Measurements from ENCODE around the gene ZNF595. TPM values are rescaled to one million over a fixed set of nuclear protein-coding genes. Genes with fewer than 3 reads are reported as not detected.

Gene ZNF595
- total RNA-seq, 2 experiments from 2014 or later, result 1.6 to 1.9 TPM

- DNase-seq (ENCODE audit: low spot score), result no peak
- CTCF ChIA-PET (ENCODE audit: unreplicated experiment), result no interaction called here
- Histone ChIP-seq H4K20me1 (ENCODE audit: insufficient read depth, low read length) (no peaks in the 10 kb centered on the region), H3K4me3 (ENCODE audit: low read depth, low read length, poor library complexity, severe bottlenecking) (no peak overlapping the region), H3K79me2 (ENCODE audit: insufficient read depth, low read depth, low read length) (no peaks in the 10 kb centered on the region), H3K36me3 (ENCODE audit: insufficient read depth, low read length) (no peaks in the 10 kb centered on the region), H3K9me3 (ENCODE audit: low read length) (no peaks in the 10 kb centered on the region), H3K9me2 (ENCODE audit: insufficient read depth, low read length) (no peaks in the 10 kb centered on the region), H3K27ac (ENCODE audit: low read depth, low read length, poor library complexity, severe bottlenecking) (no peak overlapping the region), H3K4me1 (ENCODE audit: insufficient read depth, low read length, poor library complexity, severe bottlenecking) (no peaks in the 10 kb centered on the region), H2AFZ (ENCODE audit: low read length) (no peak overlapping the region), H3K4me2 (ENCODE audit: low read length) (no peak overlapping the region)
- intact Hi-C loops (cut with micrococcal nuclease; ENCODE audit: unreplicated experiment), result no loop called here
- no TSS peak for BruUV-seq (replicated peaks)
- POLR2A ChIA-PET, result no interaction called here
- no peak for TF ChIP-seq CTCF (conservative IDR thresholded peaks at IDR 0.05; ENCODE audit: low read length)
- TF ChIP-seq EZH2phosphoT487 (IDR thresholded peaks at IDR 0.05; ENCODE audit: borderline replicate concordance, low read depth, low read length), result no peak
These were observed 59.6 kb downstream of the ZNF595 start for GRCh38 chr4:112771-113170.

- H3K4me1 ChIP-seq (ENCODE audit: insufficient read depth, low read length, poor library complexity, severe bottlenecking), result no peaks in the 10 kb centered on the region
- H3K4me3 ChIP-seq (ENCODE audit: low read depth, low read length, poor library complexity, severe bottlenecking), result no peak overlapping the region
- TF ChIP-seq CTCF (conservative IDR thresholded peaks at IDR 0.05; ENCODE audit: low read length) (no peak), EZH2phosphoT487 (IDR thresholded peaks at IDR 0.05; ENCODE audit: borderline replicate concordance, low read depth, low read length) (no peak)
- ChIA-PET CTCF (ENCODE audit: unreplicated experiment) (no interaction called here), POLR2A (no interaction called here)
- no peaks in the 10 kb centered on the region for H3K9me2 ChIP-seq (ENCODE audit: insufficient read depth, low read length)
- H2AFZ ChIP-seq (ENCODE audit: low read length), result no peak overlapping the region
- H4K20me1 ChIP-seq (ENCODE audit: insufficient read depth, low read length), result no peaks in the 10 kb centered on the region
- H3K79me2 ChIP-seq (ENCODE audit: insufficient read depth, low read depth, low read length), result no peaks in the 10 kb centered on the region
- H3K4me2 ChIP-seq (ENCODE audit: low read length), result no peak overlapping the region
- intact Hi-C loops (cut with micrococcal nuclease; ENCODE audit: unreplicated experiment), result no loop called here
- no peak for DNase-seq (ENCODE audit: low spot score)
- BruUV-seq (replicated peaks), result no TSS peak
- no peak overlapping the region for H3K27ac ChIP-seq (ENCODE audit: low read depth, low read length, poor library complexity, severe bottlenecking)
- H3K9me3 ChIP-seq (ENCODE audit: low read length), result no peaks in the 10 kb centered on the region
- no peaks in the 10 kb centered on the region for H3K36me3 ChIP-seq (ENCODE audit: insufficient read depth, low read length)
These were observed 60.6 kb downstream of the ZNF595 start for GRCh38 chr4:113732-114131.

- no peaks in the 10 kb centered on the region for H3K79me2 ChIP-seq (ENCODE audit: insufficient read depth, low read depth, low read length)
- ChIA-PET CTCF (ENCODE audit: unreplicated experiment) (no interaction called here), POLR2A (no interaction called here)
- no peak overlapping the region for H3K4me3 ChIP-seq (ENCODE audit: low read depth, low read length, poor library complexity, severe bottlenecking)
- H3K36me3 ChIP-seq (ENCODE audit: insufficient read depth, low read length), result no peaks in the 10 kb centered on the region
- H4K20me1 ChIP-seq (ENCODE audit: insufficient read depth, low read length), result no peaks in the 10 kb centered on the region
- no peak overlapping the region for H3K4me2 ChIP-seq (ENCODE audit: low read length)
- no peak for DNase-seq (ENCODE audit: low spot score)
- H3K9me3 ChIP-seq (ENCODE audit: low read length), result no peaks in the 10 kb centered on the region
- intact Hi-C loops (cut with micrococcal nuclease; ENCODE audit: unreplicated experiment), result no loop called here
- no peak overlapping the region for H2AFZ ChIP-seq (ENCODE audit: low read length)
- no peaks in the 10 kb centered on the region for H3K9me2 ChIP-seq (ENCODE audit: insufficient read depth, low read length)
- H3K27ac ChIP-seq (ENCODE audit: low read depth, low read length, poor library complexity, severe bottlenecking), result no peak overlapping the region
- no peaks in the 10 kb centered on the region for H3K4me1 ChIP-seq (ENCODE audit: insufficient read depth, low read length, poor library complexity, severe bottlenecking)
- no peak for TF ChIP-seq CTCF (conservative IDR thresholded peaks at IDR 0.05; ENCODE audit: low read length)
- no peak for TF ChIP-seq EZH2phosphoT487 (IDR thresholded peaks at IDR 0.05; ENCODE audit: borderline replicate concordance, low read depth, low read length)
- no TSS peak for BruUV-seq (replicated peaks)
These were observed 61.0 kb downstream of the ZNF595 start for GRCh38 chr4:114149-114548.

All from OCI-LY7 (cell line).